ENCODE data around the gene WARS2.

DNA sequence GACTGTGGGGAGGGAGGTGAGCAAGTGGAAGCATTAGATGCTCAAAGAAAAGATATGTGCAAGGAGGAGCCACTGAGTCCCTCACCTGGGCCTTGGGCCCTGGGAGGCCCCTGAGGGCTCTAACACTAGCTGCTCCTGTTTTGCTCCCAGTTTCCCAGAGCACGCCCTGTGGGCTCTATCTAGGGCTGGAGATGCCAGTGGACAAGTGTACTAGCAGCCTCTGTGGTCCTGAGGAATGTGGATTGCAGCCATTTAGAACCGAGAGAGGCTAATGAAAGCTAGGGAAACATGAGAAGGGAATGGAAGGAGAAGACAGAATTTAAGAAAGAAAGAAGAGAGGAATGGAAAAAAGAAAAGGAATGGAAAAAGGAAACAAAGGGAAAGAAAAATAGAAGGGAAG lies 142.3 kb downstream of the WARS2 start:
- TF ChIP-seq, protein P1, sequence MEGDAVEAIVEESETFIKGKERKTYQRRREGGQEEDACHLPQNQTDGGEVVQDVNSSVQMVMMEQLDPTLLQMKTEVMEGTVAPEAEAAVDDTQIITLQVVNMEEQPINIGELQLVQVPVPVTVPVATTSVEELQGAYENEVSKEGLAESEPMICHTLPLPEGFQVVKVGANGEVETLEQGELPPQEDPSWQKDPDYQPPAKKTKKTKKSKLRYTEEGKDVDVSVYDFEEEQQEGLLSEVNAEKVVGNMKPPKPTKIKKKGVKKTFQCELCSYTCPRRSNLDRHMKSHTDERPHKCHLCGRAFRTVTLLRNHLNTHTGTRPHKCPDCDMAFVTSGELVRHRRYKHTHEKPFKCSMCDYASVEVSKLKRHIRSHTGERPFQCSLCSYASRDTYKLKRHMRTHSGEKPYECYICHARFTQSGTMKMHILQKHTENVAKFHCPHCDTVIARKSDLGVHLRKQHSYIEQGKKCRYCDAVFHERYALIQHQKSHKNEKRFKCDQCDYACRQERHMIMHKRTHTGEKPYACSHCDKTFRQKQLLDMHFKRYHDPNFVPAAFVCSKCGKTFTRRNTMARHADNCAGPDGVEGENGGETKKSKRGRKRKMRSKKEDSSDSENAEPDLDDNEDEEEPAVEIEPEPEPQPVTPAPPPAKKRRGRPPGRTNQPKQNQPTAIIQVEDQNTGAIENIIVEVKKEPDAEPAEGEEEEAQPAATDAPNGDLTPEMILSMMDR (IDR thresholded peaks at IDR 0.05): no peak
- no peak for TF ChIP-seq POLR2A (IDR thresholded peaks at IDR 0.05)

Measured in esophagus squamous epithelium (tissue), 4 donors.